Coronary artery (tissue), 2 donors: Measurements from ENCODE around the gene DPEP2NB.
"Not testable (repeated sequence)": the region's sequence is repeated elsewhere in the genome, so short reads cannot be mapped to it uniquely, and the experiment has no call there.

Experiments used
- DNase-seq: peaks from one replicate; pipeline ENCODE4 v3.0.0-alpha.2; 2017; ENCODE audit warnings: low spot score
- H3K27ac ChIP-seq, 2 donors: fragments of 200-600 bp; sonication (generic); one replicate each; pipeline ENCODE4 v1.5.1; 2016 to 2019
- H3K4me3 ChIP-seq: fragments of 200-600 bp; sonication (generic); 2 replicates; pipeline ENCODE4 v1.5.1; 2016; ENCODE audit warnings: mild to moderate bottlenecking, moderate library complexity
- CTCF ChIP-seq: fragments of 200-600 bp; sonication (generic); IDR thresholded peaks from one replicate; pipeline ENCODE4 v1.5.1; 2019; ENCODE audit warnings: antibody characterized with exemption

DPEP2NB gene

DNA sequence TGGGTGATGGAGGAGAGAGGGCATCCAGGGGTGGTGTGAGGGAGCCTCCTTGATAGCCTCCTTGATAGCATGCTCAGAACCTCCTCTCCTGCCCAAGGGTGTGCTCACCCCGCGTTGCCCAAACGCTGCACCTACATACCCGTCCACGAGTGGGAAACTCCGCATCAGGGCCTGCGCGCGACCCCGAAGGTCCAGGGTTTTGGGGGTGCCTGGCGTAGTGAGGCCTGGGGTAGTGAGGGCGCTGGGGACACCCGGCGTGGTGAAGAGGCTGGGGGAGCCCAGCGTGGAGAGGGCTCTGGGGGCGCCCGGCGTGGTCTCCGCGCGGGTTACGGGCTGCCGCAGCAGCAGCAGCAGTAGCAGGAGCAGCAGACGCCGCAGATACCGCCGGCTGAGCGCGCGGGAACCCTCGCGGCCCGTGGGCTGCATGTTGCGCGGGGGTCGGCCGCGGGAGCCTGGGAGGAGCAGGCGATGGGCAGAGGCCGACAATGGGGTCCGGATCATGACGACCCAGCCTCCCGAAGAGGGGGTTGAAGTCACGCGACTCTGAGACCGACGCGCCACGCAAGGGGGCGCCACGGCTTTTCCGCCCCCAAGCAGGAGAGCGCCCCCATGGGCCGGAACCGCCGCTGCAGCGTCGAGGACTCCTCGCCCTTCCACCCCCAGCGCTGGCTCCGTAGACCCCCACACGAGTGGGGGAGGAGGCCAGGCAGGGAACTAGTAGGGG lies 35.6 kb downstream of the DPEP2NB start, which contains the start of gene DPEP3:
Gene DPEP3 (minus strand): TSS at position 545 of the 724 bp plus-strand sequence. CDS start 119 bp downstream, at position 426.
- no peak within 1 kb of the TSS for H3K4me3 ChIP-seq
- no peak within 1 kb of the TSS for H3K27ac ChIP-seq
- no peak for TF ChIP-seq CTCF
- DNase-seq: peak; percentile 68

GRCh38 chr16:67977469-67978227 lies 38.1 kb downstream of the DPEP2NB start:
- no peak overlapping the region for H3K4me3 ChIP-seq
- H3K27ac ChIP-seq: no peak overlapping the region
- DNase-seq: no peak
- no peak for TF ChIP-seq CTCF

GRCh38 chr16:67977005-67977404 lies 38.7 kb downstream of the DPEP2NB start:
- H3K4me3 ChIP-seq: no peak overlapping the region
- DNase-seq: no peak

GRCh38 chr16:67976205-67976604 lies 39.5 kb downstream of the DPEP2NB start:
- TF ChIP-seq CTCF: no peak
- Histone ChIP-seq H3K27ac (no peak overlapping the region), H3K4me3 (no peak overlapping the region)
- DNase-seq: no peak

More at GRCh38 chr16:67977005-67977404, 38.7 kb downstream of the DPEP2NB start:
- H3K27ac ChIP-seq: no peak overlapping the region
- TF ChIP-seq CTCF: no peak

GRCh38 chr16:67975321-67976105 lies 40.2 kb downstream of the DPEP2NB start:
- TF ChIP-seq CTCF: no peak
- Histone ChIP-seq H3K27ac (no peak overlapping the region), H3K4me3 (no peak overlapping the region)
- DNase-seq: no peak

- not testable (repeated sequence) for H3K27ac ChIP-seq, DNase-seq
Measured at GRCh38 chr16:67972285-67972684, 43.4 kb downstream of the DPEP2NB start.

GRCh38 chr16:67971111-67971510 lies 44.6 kb downstream of the DPEP2NB start:
- no peak for DNase-seq
- Histone ChIP-seq H3K4me3 (no peak overlapping the region), H3K27ac (no peak overlapping the region)
- TF ChIP-seq CTCF: no peak

More at GRCh38 chr16:67972285-67972684, 43.4 kb downstream of the DPEP2NB start:
- H3K4me3 ChIP-seq: not testable (repeated sequence)
